CD1c-positive myeloid dendritic cell (primary cell): ENCODE data around the gene FBLN2.

Experiments
- DNase-seq: peaks from one replicate; pipeline ENCODE4 v3.0.0-alpha.2; 2016; ENCODE audit errors: extremely low spot score

The FBLN2 gene

DNA sequence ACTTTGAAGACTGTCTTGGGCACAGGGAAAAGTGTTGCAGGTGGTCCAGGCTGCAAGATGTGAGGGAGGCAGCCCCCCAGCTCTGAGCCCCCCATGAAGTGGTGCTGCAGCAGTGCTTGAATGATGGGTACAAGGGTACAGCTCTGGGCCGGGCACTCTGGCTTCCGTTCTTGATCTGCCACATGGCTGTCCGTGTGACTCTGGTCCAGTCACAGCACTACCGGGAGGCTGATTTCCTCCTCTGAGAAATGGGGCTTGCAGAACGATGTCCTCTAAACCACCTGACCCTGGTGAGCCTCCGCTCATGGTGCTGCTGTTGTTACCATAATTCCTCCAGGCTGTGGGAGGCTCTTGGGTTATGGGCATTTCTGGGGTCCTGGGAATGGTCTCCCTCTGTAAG is 75.1 kb downstream of the FBLN2 start:
- no peak for DNase-seq

DNA sequence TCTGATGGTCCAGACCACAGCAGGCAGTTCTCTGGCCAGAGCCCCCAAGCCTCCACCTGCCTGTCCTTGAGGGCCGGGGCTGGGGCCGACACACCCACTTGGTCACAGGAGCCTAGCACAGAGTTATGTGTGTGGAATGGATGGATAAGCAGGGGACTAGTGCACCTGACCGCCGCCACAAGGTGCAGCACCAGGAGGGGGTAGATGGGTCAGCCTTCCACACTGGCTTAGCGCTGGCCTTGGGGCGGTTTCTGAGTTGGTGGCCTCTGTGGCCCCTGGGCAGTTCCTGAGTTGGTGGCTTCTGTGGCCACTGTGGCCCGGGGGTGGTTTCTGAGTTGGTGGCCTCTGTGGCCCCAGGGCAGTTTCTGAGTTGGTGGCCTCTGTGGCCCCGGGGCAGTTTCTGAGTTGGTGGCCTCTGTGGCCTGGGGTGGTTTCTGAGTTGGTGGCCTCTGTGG is 75.8 kb downstream of the FBLN2 start:
- DNase-seq: no peak

DNA sequence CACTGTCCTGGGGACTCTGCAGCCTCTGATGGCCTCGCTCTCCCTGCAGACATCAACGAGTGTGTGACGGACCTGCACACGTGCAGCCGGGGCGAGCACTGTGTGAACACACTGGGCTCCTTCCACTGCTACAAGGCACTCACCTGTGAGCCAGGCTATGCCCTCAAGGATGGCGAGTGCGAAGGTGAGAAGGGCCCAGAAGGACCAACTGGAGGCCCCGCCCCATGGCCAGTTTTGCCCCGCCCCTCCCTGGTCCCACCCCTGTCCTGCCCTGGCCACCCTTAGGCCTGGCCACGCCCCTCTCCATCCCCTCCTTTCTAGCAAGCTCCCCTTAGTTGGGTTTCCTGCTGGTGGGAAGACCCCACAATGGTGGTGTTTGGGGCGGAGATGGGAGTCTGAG is 77.5 kb downstream of the FBLN2 start:
- no peak for DNase-seq

DNA sequence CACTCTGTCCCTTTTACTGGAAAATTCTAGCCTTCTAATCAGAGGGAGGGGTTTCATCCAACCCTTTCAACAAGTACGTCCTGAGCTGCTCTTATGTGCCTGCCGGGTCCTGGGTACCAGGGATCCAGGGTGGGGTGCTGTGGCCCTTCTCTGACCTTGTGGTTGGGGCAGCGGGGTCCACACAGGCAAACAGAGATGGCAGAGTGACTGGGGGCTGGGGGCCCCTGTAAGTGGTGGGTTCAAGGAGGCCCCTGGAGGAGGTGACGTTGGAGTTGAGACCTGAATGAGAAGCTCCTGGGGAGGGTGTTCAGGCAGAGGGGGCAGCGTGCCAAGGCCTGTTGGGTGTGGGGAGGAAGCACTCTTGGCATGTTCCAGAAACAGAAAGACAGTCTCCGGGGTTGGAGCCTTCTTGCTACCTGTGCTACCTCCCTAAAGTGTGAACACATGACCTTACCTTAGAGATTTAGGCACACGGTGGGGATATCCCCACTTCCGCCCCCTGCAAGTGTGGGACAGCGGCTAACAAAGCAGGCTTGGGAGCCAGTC is 78.1 kb downstream of the FBLN2 start:
- DNase-seq: no peak

DNA sequence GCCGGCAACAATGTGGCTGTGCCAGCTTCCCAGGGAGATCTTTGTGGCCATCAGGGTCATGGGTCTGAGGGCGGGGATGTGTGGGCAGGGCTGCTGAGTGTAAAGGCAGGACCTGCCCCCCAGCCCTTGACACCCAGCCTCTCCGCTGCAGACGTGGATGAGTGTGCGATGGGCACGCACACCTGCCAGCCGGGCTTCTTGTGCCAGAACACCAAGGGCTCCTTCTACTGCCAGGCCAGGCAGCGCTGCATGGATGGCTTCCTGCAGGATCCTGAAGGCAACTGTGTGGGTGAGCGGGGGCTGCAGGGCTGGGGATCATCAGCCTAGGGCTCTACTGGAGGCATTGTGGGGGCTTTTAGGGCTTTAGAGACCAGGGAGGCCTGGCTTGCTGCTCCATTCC is 78.8 kb downstream of the FBLN2 start:
- no peak for DNase-seq

DNA sequence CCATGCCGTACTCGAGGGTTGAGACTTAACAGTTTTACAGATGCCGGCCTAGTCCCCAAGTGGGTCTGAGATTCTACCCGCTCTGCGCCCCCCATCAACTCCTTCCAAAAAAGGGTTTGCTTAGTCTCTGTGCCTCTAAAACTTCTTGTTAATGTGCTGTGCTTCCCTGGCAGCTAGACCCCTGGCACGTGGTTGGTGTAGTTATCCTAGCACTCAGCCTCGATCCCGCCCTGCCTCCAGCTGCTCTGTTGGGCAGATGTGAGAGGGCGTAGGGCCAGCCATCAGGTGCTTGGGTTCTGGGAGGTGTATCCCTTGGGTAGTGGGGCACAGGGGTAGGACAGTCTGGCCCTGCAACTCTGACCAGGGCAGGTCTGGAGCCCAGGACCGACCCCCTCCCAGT is 79.5 kb downstream of the FBLN2 start:
- DNase-seq: no peak

DNA sequence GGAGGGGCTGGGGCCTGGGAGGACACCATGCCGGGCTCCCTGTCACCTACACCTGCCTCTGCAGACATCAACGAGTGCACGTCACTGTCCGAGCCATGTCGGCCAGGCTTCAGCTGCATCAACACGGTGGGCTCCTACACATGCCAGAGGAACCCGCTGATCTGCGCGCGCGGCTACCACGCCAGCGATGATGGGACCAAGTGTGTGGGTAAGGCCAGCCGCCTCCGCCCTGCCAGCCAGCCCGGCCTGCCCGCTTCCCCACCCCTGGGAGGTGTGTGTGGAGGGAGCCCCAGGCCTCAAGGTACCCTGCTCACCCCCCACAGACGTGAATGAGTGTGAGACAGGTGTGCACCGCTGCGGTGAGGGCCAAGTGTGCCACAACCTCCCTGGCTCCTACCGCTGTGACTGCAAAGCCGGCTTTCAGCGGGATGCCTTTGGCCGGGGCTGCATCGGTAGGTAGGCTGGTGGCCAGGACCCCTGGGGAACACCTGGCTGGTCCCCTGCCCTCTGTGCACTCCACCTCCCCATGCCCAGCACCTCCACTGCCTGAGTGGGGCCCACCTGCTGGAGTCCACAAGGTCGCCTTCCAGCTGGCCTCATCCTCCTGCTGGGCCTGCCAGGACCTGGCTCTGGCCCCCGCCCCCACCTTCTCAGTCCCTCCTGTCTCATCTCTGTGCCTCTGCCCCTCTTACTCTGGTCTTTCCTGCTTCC is 80.1 kb downstream of the FBLN2 start:
- no peak for DNase-seq

DNA sequence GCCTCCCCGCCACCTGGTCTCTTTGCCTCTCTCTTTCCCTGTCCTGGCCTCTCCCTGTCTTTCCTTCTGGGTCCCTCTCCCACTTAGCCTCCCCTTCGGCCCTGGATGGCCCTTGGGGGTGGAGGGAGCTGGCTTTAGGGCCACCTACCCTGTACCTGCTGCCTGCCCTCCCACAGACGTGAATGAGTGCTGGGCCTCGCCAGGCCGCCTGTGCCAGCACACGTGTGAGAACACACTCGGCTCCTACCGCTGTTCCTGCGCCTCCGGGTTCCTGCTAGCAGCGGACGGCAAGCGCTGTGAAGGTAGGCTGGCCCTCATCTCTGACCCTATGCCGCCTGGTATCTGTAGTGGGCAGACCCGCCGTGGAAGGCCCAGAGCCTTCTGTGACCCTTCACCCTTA is 80.7 kb downstream of the FBLN2 start:
- DNase-seq: no peak

DNA sequence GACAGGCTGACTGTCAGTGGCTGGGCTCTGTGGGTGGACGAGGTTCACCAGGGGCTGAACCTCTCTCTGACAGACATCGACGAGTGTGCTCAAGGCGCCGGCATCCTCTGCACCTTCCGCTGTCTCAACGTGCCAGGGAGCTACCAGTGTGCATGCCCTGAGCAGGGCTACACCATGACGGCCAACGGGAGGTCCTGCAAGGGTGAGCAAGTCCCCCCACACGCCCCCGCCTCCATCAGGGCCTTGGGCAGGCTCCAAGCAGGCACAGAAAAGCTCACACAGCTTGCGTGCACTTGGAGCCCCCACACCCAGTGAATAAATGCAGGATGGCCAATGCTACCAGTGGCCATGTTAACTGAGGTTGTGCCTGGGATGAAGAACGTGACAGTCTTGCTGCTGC is 82.3 kb downstream of the FBLN2 start:
- DNase-seq: no peak

DNA sequence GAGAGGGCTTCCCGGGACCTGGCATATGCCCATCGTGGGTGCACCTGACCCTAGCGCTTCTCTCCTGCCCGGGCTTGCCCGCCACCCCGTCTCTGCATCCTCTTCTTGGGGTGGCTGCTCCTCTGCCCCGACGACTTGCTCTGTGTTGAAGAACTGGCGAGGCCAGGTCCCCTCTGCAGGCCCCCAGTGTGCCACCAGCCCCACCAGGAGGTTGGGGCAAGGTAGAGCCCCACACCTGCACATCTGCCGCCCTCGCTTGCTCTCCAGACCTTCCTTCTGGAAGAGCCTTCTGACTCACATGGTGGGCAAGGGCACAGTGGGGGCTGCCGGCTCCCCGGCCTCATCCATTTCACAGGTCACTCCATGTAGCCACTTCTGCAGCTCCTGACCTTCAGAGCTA is 84.3 kb downstream of the FBLN2 start:
- DNase-seq: no peak

DNA sequence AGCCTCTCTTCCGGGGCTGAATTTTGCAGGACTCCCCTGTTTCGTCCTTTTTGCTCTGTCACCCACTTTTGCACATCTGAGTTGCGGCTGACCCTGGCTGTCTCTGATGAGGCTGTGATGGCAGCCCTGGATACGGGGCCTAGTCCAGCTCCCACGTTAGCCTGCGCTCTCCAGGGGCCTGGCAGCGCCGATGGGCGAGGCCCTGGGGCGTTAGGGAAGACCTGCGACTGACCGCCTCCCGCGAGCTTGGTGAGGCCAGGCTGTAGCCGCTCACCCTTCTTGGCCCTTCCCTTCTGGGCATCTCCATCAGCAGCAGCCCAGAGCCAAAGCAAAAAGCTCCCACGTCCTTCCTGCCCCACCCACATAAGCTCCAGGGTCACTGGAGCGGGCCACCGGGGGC is 85.2 kb downstream of the FBLN2 start:
- no peak for DNase-seq

DNA sequence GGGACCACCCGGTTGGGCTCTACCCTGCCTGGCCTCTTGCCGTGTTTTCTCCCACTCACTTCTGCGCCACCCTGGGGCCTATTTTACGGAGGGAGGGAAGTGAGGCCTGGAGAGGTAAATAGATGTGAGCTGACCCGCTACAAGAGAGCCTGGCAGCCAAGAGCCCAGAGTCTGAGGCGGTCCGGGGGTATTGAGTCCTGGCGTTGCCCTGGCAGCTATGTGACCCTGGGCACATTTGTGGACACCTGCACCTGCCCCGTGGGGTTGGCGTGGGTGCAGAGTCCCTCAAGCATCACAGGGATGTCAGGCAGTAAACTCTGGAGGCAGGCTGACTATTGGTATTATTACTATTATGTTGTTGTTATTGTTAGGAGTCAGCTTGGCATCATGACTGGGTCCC is 85.7 kb downstream of the FBLN2 start:
- no peak for DNase-seq

DNA sequence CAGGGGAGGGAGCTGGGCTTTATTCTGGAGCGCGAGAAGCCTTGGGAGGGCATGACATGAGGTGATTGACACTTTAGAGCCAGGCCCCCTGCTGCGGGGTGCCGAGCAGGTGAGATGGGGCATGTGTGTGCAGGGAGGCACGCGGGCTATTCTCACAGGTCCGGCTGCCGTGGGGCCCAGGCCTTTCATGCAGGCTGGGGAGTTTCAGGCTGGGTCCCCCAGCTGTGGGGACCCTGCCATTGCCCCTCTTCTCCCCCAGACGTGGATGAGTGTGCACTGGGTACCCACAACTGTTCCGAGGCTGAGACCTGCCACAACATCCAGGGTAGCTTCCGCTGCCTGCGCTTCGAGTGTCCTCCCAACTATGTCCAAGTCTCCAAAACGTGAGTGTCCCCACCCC is 87.3 kb downstream of the FBLN2 start:
- DNase-seq: no peak

DNA sequence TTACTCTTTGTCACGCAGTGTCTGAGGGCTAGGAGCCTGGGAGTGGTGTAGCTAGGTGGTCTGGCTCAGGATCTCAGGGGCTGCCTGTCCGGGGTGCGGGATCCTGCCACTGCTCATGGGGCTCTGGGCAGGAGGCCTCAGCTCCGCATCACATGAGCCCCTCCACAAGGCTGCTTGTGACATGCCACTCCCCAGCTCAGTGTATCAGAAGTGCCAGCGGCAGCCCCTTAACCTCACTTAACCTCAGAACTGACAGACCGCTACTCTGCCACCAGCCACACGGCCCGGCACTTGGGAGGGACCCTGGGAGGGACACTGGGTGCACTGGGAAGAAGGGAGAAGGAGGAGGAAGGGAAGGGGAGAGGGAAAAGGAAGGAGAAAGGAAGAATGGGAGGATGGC is 87.9 kb downstream of the FBLN2 start:
- DNase-seq: no peak

DNA sequence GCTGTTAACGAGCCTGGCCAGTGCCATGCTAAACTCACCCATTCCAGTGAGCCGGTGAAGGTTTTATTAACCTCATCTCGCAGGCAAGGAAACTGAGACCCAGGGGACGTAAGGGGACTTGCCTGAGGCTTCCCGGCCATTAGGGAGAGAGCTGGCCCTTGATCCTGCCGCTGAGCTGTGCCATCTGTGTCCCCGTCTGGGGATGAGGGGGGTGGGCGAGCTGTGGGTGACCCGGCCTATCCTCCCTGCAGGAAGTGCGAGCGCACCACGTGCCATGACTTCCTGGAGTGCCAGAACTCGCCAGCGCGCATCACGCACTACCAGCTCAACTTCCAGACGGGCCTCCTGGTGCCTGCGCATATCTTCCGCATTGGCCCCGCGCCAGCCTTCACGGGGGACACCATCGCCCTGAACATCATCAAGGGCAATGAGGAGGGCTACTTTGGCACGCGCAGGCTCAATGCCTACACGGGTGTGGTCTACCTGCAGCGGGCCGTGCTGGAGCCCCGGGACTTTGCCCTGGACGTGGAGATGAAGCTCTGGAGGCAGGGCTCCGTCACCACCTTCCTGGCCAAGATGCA is 88.5 kb downstream of the FBLN2 start:
- no peak for DNase-seq

DNA sequence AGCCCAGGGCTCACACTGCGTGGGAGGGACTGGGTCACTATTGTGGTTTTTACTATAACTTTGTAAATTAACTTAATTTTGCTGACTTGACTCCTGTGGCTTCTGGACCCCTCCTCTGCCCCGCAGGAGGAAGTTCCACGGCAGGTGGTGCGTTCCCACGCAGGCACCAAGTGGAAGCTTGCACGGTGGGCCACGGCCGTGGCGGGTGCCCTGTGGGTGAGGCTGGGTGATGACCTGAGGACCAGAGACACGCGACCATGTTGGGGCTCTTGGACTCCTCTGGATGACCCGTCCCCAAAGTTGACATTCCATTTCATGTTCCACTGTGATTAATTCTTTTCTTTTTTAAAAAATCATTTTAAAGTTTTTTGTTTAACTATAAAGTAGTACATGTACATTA is 89.0 kb downstream of the FBLN2 start:
- DNase-seq: no peak

DNA sequence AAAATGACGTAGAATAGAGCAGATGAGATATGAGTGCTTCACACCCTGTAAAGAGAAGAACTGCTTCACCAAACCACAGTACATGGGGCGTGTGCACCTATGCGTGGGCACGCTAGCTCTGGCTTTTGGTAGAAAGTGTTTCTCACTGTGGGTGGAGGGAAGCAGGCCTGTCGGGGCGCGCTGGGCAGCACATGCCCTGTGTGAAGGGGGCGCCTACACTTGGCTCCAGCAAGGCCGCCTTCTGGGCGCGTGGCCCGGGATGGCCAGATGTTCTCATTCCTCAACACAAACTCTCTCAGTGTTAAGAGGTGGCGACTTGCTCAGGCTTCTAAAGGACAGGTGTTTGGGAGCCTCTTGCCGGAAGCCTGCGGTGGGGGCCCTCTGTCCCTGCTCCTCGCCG is 90.0 kb downstream of the FBLN2 start:
- DNase-seq: no peak

DNA sequence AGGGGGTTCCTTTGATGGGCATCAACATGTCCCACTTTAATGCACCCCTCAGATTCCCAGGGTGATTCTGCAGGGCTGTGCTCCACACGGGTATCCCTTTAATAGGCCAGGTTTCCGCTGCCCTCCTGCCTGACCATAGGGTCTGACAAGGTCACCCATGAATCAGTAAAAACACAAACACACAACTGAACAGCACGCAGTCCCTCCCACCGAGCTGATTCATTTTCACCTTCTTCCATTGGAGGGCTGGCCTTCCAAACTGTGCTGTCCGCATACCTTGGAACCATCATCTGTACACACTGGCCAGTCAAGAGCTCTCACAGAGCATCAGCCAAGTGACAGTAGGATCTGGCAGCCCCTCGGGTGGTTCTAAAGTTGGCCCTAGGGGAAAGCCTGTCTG is 93.7 kb downstream of the FBLN2 start:
- DNase-seq: no peak

DNA sequence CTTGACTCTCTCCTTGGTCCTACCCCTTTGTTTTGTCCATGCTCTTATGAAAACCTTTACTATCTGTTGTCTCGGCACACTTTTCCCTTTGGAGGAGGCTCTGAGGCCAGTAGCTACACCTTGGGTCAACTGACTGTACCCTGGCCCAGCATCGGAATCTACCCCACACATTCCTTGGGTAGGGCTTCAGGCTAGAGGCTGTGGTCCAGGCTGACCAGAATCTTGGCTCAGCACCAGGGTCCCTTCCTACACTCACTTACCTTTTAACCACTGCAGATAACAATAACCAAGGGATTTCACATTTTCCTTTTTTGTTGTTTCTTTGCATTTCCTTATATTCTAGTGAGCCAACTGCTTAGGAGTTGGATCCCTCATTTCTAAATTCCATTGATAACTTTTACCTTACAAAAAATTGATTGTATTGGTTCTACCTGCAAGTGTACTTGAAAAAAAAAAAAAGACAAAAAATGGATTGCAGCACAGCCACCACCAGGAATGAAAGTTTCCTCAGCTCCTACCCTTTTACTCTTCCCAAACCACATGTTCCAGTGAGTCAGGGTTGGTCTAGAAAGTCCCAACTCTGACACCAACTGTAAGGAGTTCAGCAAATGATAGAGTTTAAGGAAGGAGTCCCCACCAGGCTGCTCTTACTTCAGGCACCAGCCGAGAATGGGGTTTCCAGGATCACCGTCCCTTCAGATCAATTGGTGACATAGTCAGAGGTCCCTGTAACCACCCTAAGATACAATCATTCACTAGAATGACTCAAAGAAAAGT is 95.6 kb downstream of the FBLN2 start:
- DNase-seq: no peak

DNA sequence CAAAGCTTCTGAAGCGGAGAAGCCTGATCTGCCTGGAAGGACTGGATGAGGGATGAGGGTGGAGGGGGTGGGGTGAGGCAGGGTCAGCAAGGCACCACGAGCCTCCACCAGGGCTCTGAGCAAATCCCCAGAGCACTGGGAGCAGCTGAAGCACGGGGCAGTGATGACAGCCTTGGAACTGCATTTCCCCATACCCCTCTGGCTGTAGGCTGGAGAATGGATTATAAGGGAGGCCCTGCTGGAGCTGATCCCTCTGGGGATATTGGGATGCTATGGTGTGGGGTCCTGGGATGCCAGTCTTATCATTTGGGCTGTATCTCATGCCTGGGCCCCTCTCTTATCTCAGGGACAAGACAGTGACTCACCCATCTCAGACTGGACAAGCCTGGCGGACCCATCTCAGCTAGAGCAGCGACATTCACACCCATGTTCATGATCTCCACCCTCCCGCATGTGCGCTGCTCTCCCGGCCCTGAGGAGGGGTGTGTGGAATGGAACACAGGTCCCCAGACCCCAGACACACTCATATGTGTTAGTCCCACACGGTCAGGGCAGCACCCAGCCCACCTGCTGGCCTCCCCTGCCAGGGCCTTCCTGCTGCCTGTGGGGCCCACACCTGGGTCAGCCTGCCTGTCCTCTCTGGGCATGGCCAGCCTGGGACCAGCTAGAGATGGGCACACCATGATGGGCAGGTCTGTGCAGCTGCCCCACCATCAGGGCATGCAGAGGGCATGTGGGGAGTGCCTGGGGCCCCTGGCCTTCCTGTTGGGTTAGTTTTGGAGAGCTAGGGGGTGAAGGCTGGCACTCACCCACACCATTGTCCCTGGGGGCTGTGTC is 97.1 kb downstream of the FBLN2 start:
- no peak for DNase-seq

DNA sequence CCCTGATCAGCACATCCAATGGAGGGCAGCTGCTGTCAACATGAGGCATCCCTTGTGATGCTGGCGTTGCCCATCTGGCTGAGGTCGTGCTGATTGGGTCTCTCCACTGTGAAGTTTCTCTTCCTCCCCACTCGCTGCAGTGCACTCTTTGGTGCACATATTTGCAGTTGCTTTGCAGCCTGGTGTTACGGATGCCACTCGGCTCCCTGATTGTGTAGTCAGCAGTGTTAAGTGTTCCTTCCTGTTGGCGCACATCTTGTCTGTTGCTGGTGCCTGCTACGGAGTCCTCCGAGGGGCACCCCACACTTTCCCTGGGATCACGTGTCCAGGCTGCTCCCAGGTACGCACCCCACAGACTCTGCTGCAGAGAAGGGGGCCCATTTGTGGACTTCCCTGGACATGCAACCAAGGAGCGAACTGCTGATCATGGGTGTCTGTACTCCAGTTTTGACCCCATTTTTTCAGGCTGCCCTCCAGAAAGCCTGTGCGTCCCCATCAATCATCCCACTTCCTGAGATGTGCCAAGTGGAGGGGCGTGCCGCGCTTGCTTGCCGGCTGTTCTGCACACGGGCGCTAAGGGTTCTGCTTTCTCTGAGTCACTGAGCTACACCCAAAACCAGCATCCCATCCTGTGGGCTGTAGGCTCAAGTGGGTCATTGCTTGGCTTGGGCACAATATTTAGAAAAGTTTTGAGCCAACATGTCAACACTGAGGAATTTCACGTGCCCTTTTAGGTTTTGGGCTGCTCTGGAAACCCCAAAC is 98.6 kb downstream of the FBLN2 start:
- peak; percentile 41 for DNase-seq
